Amniotic stem cell (primary cell): Measurements from ENCODE around the gene NLRC5.

ENCODE experiments used
- DNase-seq: peaks from one replicate; lab custom pipeline; 2025; lab: John Stamatoyannopoulos, UW

Gene NLRC5

GRCh38 chr16:57027067-57027466 is 37.7 kb downstream of the NLRC5 start:
- no peak for DNase-seq

GRCh38 chr16:57028086-57028485 is 38.7 kb downstream of the NLRC5 start:
- DNase-seq = no peak

DNA sequence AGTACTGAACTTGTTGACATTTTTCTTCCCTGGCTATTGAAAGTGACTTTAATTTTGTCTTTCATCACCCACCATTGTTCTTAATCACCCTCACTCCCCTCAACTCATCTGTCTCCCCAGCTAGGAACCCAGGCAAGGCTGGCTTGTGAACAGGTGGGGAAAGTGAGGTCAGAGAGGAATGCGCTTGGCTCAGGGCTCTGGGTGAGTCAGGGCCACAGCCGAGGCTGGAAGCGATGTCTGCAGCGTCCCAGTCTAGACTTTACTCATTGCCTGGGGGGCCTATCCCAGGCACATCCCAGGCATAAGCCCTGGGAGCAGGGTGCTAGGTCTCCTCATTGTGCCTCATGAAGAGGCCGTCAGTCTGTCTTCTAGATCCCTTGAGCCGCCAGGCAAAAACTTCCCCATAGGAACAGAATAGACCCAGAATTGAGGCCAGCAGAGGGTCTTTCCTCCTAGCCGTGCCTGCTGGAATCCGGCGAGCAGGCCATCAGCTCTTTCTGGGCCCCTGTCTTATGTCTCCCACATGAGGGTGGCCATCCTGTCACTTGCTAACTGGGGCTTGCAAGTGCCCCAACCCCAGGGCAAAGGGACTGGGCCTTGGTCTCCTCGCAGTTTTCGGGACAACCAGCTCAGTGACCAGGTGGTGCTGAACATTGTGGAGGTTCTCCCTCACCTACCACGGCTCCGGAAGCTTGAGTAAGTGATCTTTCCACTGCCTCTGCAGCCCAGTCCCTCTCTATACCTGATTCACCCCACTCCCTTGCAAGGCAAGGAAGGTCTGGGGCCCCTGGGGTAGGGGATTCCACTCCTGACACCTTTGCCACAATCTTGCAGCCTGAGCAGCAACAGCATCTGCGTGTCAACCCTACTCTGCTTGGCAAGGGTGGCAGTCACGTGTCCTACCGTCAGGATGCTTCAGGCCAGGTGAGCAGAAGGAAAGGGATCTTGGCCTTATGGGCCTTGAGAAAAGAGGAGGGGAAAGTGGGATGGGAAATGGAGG is 40.1 kb downstream of the NLRC5 start:
- DNase-seq = no peak

DNA sequence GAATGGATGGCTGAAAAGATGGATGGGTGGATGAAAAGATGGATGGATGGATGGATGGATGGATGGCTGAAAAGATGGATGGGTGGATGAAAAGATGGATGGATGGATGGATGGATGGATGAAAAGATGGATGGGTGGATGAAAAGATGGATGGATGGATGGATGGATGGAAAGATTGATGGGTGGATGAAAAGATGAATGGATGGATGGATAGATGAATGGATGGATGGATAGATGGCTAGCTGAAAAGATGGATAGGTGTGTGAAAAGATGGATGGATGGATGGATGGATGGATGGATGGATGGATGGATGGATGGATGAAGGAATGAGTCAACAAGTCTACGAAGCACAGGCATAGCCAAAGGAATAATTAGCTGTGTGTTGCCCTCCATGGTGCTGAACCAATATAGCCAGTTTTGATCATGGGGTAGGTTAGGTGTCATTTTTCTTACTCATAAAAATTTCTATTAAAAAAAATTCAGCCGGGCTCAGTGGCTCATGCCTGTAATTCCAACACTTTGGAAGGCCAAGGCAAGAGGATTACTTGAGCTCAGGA is 41.1 kb downstream of the NLRC5 start:
- no peak for DNase-seq

GRCh38 chr16:57031156-57031555 is 41.8 kb downstream of the NLRC5 start:
- no peak for DNase-seq

DNA sequence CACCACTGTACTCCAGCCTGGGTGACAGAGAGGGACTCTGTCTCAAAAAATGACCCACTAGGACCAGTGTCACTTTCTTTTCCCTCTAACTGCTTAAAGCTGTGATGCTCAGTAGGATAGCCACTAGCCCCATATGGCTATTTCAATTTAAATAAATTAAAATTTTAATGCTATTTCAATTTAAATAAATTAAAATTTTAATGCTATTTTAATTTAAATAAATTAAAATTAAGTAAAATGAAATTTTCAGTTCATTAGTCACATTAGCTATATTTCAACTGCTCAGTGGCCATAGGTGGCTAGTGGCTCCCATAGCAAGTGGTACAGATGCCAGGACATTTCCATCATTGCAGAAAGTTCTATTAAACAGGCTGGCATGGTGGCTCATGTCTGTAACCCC is 43.0 kb downstream of the NLRC5 start:
- DNase-seq = no peak

DNA sequence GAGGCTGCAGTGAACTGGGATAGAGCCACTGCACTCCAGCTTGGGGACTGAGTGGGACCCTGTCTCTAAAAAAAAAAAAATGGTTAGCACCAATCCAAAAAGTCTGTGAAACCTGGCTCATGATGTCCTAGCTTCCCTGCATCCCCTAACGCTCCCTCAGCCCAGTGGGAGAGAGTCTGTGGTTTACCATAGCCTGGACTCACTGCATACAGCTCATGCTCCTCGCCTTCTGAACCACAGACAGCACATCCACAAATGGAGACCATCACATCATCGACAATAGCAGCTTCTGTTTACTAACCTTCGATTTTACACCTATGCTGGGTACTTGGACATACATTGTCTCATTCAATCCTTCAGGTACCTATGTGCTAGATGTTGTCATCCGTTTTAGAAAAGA is 43.6 kb downstream of the NLRC5 start:
- DNase-seq = no peak

GRCh38 chr16:57036315-57036714 is 47.0 kb downstream of the NLRC5 start:
- no peak for DNase-seq

GRCh38 chr16:57036945-57037344 is 47.6 kb downstream of the NLRC5 start:
- DNase-seq = no peak

- DNase-seq = no peak
These were observed 48.8 kb downstream of the NLRC5 start for GRCh38 chr16:57038166-57038565.

GRCh38 chr16:57039148-57039812 is 49.9 kb downstream of the NLRC5 start:
- DNase-seq = no peak

- no peak for DNase-seq
These were observed 52.1 kb downstream of the NLRC5 start for GRCh38 chr16:57041182-57042156.

- DNase-seq = no peak
These were observed 53.1 kb downstream of the NLRC5 start for GRCh38 chr16:57042157-57043111.

GRCh38 chr16:57043248-57043647 is 53.9 kb downstream of the NLRC5 start:
- DNase-seq = no peak

- no peak for DNase-seq
These were observed 55.8 kb downstream of the NLRC5 start for GRCh38 chr16:57044931-57045693.

GRCh38 chr16:57045694-57046381 is 56.5 kb downstream of the NLRC5 start:
- DNase-seq = peak; percentile 31

DNA sequence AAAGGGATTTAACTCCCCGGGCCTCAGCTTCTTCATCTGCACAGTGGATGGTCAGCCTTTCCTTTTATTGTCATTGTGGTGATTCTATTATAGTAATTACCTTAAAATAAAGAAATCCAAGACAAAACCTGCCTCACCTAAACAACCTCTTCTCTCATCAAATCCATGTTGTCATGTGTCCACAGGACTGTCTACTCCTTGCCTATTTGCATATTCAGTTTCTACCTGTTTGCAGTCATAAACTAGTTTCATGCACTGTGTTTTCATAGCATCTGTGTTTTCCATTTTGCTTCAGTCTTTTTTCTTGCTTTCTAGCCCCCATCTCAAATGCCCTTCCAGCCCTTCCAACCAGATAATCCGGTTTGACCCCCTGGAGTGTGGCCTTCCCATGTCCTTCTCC is 58.7 kb downstream of the NLRC5 start:
- DNase-seq = no peak

DNA sequence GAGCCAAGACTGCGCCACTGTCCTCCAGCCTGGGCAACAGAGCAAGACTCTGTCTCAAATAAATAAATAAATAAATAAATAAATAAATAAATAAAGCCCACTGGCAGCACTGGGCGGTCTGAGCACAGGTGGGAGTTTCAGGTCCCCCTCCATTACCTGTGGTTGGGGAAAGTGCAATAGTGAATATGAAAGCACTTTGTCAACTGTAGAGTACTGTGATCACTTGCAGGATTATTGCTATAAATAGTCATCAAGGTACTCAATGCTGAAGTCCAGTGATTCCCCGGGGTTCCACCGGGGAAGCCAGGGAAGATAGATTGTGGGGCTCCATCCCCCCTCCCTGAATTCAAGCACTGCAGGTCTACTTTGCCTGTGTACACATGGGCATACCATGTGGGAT is 60.3 kb downstream of the NLRC5 start:
- DNase-seq = no peak

- DNase-seq = no peak
These were observed 62.4 kb downstream of the NLRC5 start for GRCh38 chr16:57051696-57052228.
